Stimulated activated CD4-positive, alpha-beta T cell treated with anti-CD3 and anti-CD28 coated beads, TNF-alpha, amount 100 ng/mL, for 4 hours (primary cell): ENCODE measurements around the gene ZNF598.

Experiments
- DNase-seq, 3 experiments: peaks; one replicate each; pipeline ENCODE4 v3.0.0-alpha.2; 2020; ENCODE audit warnings: low read depth in 3 of 3

ZNF598 gene

GRCh38 chr16:1991588-1991947 lies 18.1 kb downstream of the ZNF598 start:
- DNase-seq: no peak

DNA sequence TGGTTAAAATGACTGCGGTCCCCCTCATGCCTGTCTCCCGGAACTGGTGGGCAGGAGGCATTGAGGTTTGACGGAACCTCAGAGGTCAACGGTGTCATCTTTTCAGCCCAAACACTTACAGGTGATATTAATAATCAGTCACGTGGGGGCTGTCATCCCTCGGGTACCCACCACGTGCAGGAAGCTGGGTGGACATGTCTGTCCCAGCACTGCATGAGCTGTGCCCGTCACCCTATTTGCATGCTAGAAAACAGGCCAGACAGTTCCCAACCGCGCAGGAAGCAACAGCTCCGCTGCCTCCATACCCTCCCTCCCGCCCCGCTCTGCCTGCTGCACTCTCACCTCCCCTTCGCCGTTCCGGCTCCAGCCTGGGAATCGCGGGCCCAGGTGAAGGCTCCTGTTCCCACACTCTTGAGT lies 18.5 kb downstream of the ZNF598 start:
- peak in 1 of 3 experiments; percentile 29 for DNase-seq

DNA sequence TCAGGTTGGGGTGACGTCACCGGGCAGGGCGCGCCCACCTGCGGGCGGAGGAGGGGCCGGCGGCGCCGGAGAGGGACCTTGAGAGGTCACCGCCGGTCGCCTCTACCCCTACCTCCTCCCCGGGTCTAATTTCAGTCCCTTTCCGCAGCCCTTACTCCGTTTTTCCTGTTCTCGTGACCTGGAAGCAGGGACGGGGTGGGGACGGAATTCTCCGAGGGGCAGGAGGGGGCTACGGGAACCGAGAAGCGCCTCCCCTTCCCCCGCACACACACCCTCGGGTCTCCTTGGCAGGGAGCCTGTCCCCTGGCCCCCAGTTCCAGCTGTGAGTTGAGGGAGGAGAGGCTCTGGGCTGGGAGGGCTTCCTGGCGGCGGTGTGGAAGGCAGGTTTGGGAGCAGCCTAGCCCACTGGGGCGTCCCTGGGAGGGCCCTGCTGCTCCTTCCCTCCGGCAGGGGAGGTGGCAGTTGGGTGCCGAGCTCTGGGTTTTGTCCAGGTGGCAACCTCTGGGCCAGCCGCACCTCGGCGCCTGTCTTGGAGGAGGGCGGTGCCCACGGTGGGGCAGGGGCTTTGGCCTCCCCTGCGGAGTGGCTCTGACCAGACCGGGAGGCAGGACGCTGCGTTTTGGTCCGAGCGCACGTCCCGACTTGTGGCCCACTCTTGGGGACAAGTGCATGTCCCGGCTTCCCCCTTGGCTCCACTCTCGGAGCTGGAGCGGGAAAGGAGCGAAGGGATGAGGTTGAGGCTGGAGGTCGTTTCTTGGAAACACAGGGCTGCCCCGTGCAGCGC lies 19.1 kb downstream of the ZNF598 start:
- DNase-seq: no peak

GRCh38 chr16:1990101-1990350 lies 19.6 kb downstream of the ZNF598 start:
- DNase-seq: no peak

DNA sequence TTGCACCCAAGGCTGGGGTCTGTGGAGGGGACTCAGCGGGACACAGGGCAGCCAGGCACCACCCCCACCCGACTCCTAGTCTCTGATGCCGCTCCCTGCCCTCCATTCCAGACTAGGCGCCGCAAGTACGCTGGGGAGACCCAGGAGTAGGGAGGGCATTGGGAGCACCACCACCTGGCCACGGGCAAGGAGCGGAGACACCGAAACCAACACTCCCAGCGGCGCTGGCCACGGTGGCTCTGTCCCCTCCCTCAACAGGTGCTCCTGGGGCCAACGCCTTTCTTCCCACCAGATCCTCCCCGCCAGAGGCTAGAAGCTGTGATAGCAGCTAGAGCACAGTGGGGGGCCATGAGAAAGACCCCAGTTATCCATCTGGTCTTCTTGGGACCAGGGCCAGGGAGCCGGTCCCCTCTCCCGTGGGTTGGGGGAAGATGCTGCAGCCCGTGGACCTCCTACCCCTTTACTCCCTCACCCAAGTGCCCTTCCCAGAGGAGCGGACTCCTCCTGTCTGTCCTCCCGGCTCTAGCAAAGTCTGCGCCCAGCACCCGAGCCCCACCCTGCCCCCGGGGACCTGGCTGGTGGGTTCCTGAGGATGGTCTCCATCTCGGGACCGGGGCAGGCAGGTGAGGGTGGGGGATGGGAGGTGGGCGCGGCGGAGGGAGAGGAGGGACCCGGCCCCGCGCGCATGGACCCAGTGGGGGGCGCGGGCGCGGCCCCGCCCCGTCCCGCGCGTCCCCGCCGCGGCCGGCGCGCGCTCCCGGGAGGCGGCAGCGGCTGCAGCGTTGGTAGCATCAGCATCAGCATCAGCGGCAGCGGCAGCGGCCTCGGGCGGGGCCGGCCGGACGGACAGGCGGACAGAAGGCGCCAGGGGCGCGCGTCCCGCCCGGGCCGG lies 20.2 kb downstream of the ZNF598 start, which contains the start of gene SYNGR3:
Gene SYNGR3 (plus strand): TSS at position 762 of the 892 bp plus-strand sequence. CDS start 133 bp downstream, outside the sequence.
- no peak for DNase-seq

DNA sequence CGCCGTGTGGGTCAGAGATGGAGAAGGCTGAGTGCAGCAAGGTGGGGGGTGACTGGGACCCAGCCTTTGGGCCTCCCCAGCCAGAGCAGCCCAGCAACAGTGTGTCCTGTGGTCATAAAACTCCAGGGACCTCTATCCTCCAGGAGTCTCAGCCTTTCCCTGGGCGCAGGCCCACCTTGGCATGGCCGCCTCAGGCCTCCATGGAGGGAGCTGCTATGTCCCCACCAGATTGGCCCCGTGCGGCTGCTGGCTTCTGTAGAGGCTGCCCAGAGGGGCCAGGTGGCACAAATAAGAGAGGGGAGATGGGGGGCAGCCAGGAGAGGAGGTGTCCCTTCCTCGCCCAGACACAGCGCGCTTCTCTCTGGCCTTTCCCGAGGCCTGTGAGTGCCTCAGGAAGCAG lies 22.4 kb downstream of the ZNF598 start:
- DNase-seq: no peak

- DNase-seq: no peak
These were observed 24.0 kb downstream of the ZNF598 start for GRCh38 chr16:1985466-1986150.

GRCh38 chr16:1984347-1985225 lies 25.0 kb downstream of the ZNF598 start:
- no peak for DNase-seq

DNA sequence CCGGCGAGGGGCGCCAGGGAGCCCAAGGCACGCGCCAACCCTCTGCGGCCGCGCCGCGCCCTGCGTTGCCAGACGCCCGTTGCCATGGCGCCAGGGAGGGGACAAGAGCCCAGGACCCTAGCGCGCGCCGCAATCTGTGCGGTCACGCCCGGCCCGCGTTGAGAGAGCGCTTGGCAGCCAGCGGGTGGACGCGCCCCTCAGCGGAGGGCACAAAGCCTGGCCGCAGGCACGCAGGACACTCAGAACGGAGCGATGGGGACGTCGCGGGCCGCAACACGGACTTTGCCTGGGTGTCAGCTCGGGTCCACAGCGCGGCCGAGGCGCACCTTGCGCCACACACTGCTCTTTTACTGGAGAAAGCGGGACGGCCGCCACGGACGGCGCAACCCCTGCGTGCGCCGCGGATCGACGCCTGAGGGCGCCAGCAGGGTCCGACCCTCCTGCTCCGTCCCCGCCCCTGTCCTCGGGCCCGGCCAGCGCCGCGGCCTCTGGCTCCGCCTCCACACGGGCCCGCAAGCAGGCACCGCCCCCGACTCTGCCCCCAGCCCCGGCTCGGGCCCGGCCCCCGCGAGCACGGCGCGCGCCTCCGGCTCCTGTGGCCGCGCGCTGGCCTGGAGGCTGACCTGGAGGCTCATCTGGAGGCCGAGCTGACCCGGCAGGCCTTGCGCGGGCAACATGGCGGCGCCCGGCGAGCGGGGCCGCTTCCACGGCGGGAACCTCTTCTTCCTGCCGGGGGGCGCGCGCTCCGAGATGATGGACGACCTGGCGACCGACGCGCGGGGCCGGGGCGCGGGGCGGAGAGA lies 25.9 kb downstream of the ZNF598 start, which contains the start of gene GFER:
Gene GFER (plus strand): TSS at position 650 of the 803 bp plus-strand sequence. CDS start 26 bp downstream, at position 676.
- peak in 1 of 3 experiments; percentile 37 for DNase-seq

- no peak for DNase-seq
These were observed 26.6 kb downstream of the ZNF598 start for GRCh38 chr16:1982991-1983543.

GRCh38 chr16:1982013-1982433 lies 27.6 kb downstream of the ZNF598 start:
- DNase-seq: no peak

- DNase-seq: no peak
These were observed 28.2 kb downstream of the ZNF598 start, which contains the start of gene NOXO1 for GRCh38 chr16:1981398-1981836. Gene NOXO1 (minus strand): TSS chr16:1981469. CDS start chr16:1981179, 290 bp downstream.

GRCh38 chr16:1980770-1981087 lies 28.9 kb downstream of the ZNF598 start:
- no peak for DNase-seq

GRCh38 chr16:1980030-1980769 lies 29.4 kb downstream of the ZNF598 start:
- no peak for DNase-seq

- peak in 1 of 3 experiments; percentile 40 for DNase-seq
These were observed 30.2 kb downstream of the ZNF598 start for GRCh38 chr16:1979271-1980029.

GRCh38 chr16:1978476-1979120 lies 31.0 kb downstream of the ZNF598 start:
- DNase-seq: no peak

GRCh38 chr16:1977875-1978268 lies 31.7 kb downstream of the ZNF598 start:
- no peak for DNase-seq
